Glutamatergic neuron (in vitro differentiated cells): ENCODE data around the gene ADCY2. TPM values are rescaled to one million over a fixed set of nuclear protein-coding genes. Genes with fewer than 3 reads are reported as not detected.

Experiments
- DNase-seq: peaks from one replicate; pipeline ENCODE4 v3.0.0; 2022
- H3K27ac Mint-ChIP-seq: one replicate; pipeline ENCODE4 v1.8.0; 2020; ENCODE audit warnings: mild to moderate bottlenecking, mixed read lengths, inconsistent platforms; ENCODE audit not compliant: unreplicated experiment
- H3K27me3 Mint-ChIP-seq: one replicate; pipeline ENCODE4 v1.8.0; 2020; ENCODE audit warnings: mild to moderate bottlenecking, moderate library complexity, mixed read lengths, inconsistent platforms; ENCODE audit not compliant: unreplicated experiment
- H3K36me3 Mint-ChIP-seq: one replicate; pipeline ENCODE4 v1.8.0; 2020; ENCODE audit warnings: mild to moderate bottlenecking, mixed read lengths, inconsistent platforms; ENCODE audit not compliant: unreplicated experiment
- H3K4me1 Mint-ChIP-seq: one replicate; pipeline ENCODE4 v1.8.0; 2020; ENCODE audit warnings: mild to moderate bottlenecking, low read depth, mixed read lengths, inconsistent platforms; ENCODE audit not compliant: unreplicated experiment
- H3K4me3 Mint-ChIP-seq: one replicate; pipeline ENCODE4 v1.8.0; 2020; ENCODE audit warnings: mild to moderate bottlenecking, mixed read lengths, inconsistent platforms; ENCODE audit not compliant: unreplicated experiment
- H3K9me3 Mint-ChIP-seq: one replicate; pipeline ENCODE4 v1.8.0; 2020; ENCODE audit warnings: mild to moderate bottlenecking, moderate library complexity, mixed read lengths, inconsistent platforms; ENCODE audit not compliant: unreplicated experiment
- CTCF ChIP-seq: fragments of 200-600 bp; sonication (generic); IDR thresholded peaks from one replicate; pipeline ENCODE4 v1.5.0; 2021; ENCODE audit not compliant: partially characterized antibody, unreplicated experiment
- total RNA-seq: library from RNA; stranded (reverse); fragmentation: NEBNext Ultra II Directional; extraction: Animal tissue kit (Norgen Biotek cat#: 25700); gene quantifications from one replicate; pipeline ENCODE4 v1.2.1, GENCODE V29; 2021; ENCODE audit not compliant: unreplicated experiment

The ADCY2 gene
- total RNA-seq, 1 donor from 2014 or later, result 3.8 TPM

GRCh38 chr5:7762267-7762666 lies 366.3 kb downstream of the ADCY2 start:
- no peak overlapping the region for H3K4me3 Mint-ChIP-seq
- no peak overlapping the region for H3K27ac Mint-ChIP-seq
- H3K36me3 Mint-ChIP-seq, result no peaks in the 10 kb centered on the region
- peaks cover 3% of the 10 kb centered on the region for H3K4me1 Mint-ChIP-seq
- peaks cover 1% of the 10 kb centered on the region for H3K9me3 Mint-ChIP-seq
- no peak for DNase-seq
- peaks cover 6% of the 10 kb centered on the region for H3K27me3 Mint-ChIP-seq
- TF ChIP-seq CTCF, result no peak

DNA sequence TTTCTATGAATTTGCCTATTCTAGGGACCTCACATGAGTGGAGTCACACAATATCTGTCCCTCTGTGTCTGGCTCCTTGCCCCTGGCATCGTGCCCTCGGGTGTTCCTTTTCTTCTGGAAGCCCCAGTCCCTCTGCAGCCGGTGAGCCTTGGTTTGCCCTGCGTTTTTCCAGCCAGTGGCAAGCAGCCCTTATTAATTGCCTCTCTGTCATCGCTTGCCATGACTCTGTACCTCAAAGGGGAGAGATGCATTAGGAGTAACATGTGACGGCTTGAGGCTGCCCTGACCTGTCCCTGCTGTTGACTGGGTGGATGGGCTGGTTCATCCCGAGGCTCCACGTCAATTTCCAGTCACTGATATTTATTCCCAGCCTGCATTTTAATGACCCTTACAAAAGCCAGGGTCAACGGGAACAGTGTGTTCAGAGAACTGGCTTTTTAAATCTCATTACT lies 367.7 kb downstream of the ADCY2 start:
- Mint-ChIP-seq H3K9me3 (no peaks in the 10 kb centered on the region), H3K4me3 (no peak overlapping the region), H3K4me1 (peaks cover 3% of the 10 kb centered on the region), H3K36me3 (no peaks in the 10 kb centered on the region), H3K27me3 (peaks cover 4% of the 10 kb centered on the region), H3K27ac (no peak overlapping the region)
- no peak for TF ChIP-seq CTCF
- DNase-seq, result no peak

- peaks cover 2% of the 10 kb centered on the region for H3K27me3 Mint-ChIP-seq
- H3K4me1 Mint-ChIP-seq, result peaks cover 3% of the 10 kb centered on the region
- TF ChIP-seq CTCF, result no peak
- no peak overlapping the region for H3K27ac Mint-ChIP-seq
- no peaks in the 10 kb centered on the region for H3K9me3 Mint-ChIP-seq
- no peaks in the 10 kb centered on the region for H3K36me3 Mint-ChIP-seq
- no peak overlapping the region for H3K4me3 Mint-ChIP-seq
- no peak for DNase-seq
Measured at GRCh38 chr5:7764452-7764851, 368.5 kb downstream of the ADCY2 start.

- no peak for DNase-seq
- H3K36me3 Mint-ChIP-seq, result no peaks in the 10 kb centered on the region
- H3K4me3 Mint-ChIP-seq, result no peak overlapping the region
- H3K27ac Mint-ChIP-seq, result no peak overlapping the region
- no peaks in the 10 kb centered on the region for H3K27me3 Mint-ChIP-seq
- no peaks in the 10 kb centered on the region for H3K9me3 Mint-ChIP-seq
- no peak for TF ChIP-seq CTCF
- no peaks in the 10 kb centered on the region for H3K4me1 Mint-ChIP-seq
Measured at GRCh38 chr5:7770436-7770835, 374.5 kb downstream of the ADCY2 start.

DNA sequence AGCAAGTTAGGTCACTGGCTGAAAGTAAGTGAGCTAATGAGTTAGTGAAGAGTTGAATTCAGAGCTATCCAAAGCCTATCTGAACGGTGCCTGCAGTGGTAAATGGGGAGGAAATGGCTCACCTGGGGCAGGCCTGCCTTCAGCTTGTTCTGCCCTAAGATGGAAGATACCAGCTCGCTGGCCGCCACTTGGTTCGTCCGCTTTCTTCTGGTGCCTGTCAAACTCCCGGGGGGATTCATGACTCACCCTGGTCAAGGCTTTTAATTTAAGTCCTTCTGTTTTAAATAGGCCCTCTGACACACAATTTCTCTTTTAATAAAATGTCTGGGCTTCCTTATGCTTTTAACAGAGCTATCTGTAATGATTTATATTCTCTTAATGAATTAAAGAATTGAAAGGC lies 376.2 kb downstream of the ADCY2 start:
- no peaks in the 10 kb centered on the region for H3K9me3 Mint-ChIP-seq
- H3K27me3 Mint-ChIP-seq, result no peaks in the 10 kb centered on the region
- H3K36me3 Mint-ChIP-seq, result no peaks in the 10 kb centered on the region
- no peak for TF ChIP-seq CTCF
- no peak for DNase-seq
- no peak overlapping the region for H3K4me3 Mint-ChIP-seq
- no peaks in the 10 kb centered on the region for H3K4me1 Mint-ChIP-seq
- H3K27ac Mint-ChIP-seq, result no peak overlapping the region
